DOHH2 (cell line): Measurements from ENCODE around the gene CYP26C1.

ENCODE experiments used
- H3F3A ChIP-seq: fragments of 200-600 bp; sonication (generic), shearing (Covaris generic); 2 replicates; pipeline ENCODE4 v1.6.0; 2016; ENCODE audit warnings: antibody characterized with exemption, mild to moderate bottlenecking; ENCODE audit not compliant: control insufficient read depth, insufficient read depth
- H3K27ac ChIP-seq: fragments of 200-600 bp; sonication (generic); 2 replicates; pipeline ENCODE4 v1.5.1; 2014; ENCODE audit warnings: low read depth, mild to moderate bottlenecking, low read length, moderate library complexity
- H3K27me3 ChIP-seq: fragments of 200-600 bp; sonication (generic); 2 replicates; pipeline ENCODE4 v1.6.1; 2014; ENCODE audit warnings: mild to moderate bottlenecking, low read length, mixed read lengths; ENCODE audit not compliant: control insufficient read depth
- H3K36me3 ChIP-seq: fragments of 200-600 bp; sonication (generic); 2 replicates; pipeline ENCODE4 v1.6.1; 2014; ENCODE audit warnings: mild to moderate bottlenecking, low read length, moderate library complexity, mixed read lengths; ENCODE audit not compliant: control insufficient read depth
- H3K4me1 ChIP-seq: fragments of 200-600 bp; sonication (generic); 2 replicates; pipeline ENCODE4 v1.6.1; 2014; ENCODE audit warnings: mild to moderate bottlenecking, low read length, mixed read lengths; ENCODE audit not compliant: control insufficient read depth
- H3K4me2 ChIP-seq: fragments of 200-600 bp; sonication (generic); 2 replicates; pipeline ENCODE4 v1.6.0; 2014; ENCODE audit warnings: mild to moderate bottlenecking, low read length, moderate library complexity
- H3K4me3 ChIP-seq: fragments of 200-600 bp; sonication (generic); 2 replicates; pipeline ENCODE4 v1.5.1; 2014; ENCODE audit warnings: mild to moderate bottlenecking, low read length, mixed read lengths
- H3K79me2 ChIP-seq: fragments of 200-600 bp; sonication (generic); 2 replicates; pipeline ENCODE4 v1.6.1; 2014; ENCODE audit warnings: mild to moderate bottlenecking, low read length, mixed read lengths; ENCODE audit not compliant: control insufficient read depth
- H3K9me2 ChIP-seq: fragments of 200-600 bp; sonication (generic); replicated peaks from 2 replicates; pipeline ENCODE4 v1.6.1; 2014; ENCODE audit warnings: mild to moderate bottlenecking, low read length, mixed read lengths; ENCODE audit not compliant: control insufficient read depth
- H3K9me3 ChIP-seq: fragments of 200-600 bp; sonication (generic); 2 replicates; pipeline ENCODE4 v1.6.1; 2014; ENCODE audit warnings: antibody characterized with exemption, low read length, mixed read lengths; ENCODE audit not compliant: control insufficient read depth, insufficient read depth
- H4K20me1 ChIP-seq: fragments of 200-600 bp; sonication (generic); 2 replicates; pipeline ENCODE4 v1.6.0; 2014; ENCODE audit warnings: low read depth, mild to moderate bottlenecking, antibody characterized with exemption, low read length, moderate library complexity; ENCODE audit not compliant: control insufficient read depth, insufficient read depth
- CTCF ChIP-seq: fragments of 200-600 bp; sonication (generic); IDR thresholded peaks from one replicate; pipeline ENCODE4 v1.5.1; 2014; ENCODE audit warnings: antibody characterized with exemption, mild to moderate bottlenecking, low read depth, low read length; ENCODE audit not compliant: poor library complexity, severe bottlenecking
- EZH2phosphoT487 ChIP-seq: fragments of 200-600 bp; sonication (generic); IDR thresholded peaks from 2 replicates; pipeline ENCODE4 v1.6.1; 2017; ENCODE audit warnings: borderline replicate concordance, mild to moderate bottlenecking, antibody characterized with exemption, low read length, moderate library complexity, mixed read lengths

CYP26C1 gene

GRCh38 chr10:93083743-93084539 lies 23.3 kb downstream of the CYP26C1 start:
- Histone ChIP-seq H3K9me3 (no peaks in the 10 kb centered on the region), H3K4me2 (no peak overlapping the region), H3K79me2 (no peaks in the 10 kb centered on the region), H3K4me3 (no peak overlapping the region), H3K4me1 (peaks cover 5% of the 10 kb centered on the region; the same call in 1 of the 2 replicates), H4K20me1 (no peaks in the 10 kb centered on the region), H3K27me3 (peaks cover 11% of the 10 kb centered on the region), H3F3A (no peaks in the 10 kb centered on the region), H3K27ac (no peak overlapping the region), H3K36me3 (no peaks in the 10 kb centered on the region), H3K9me2 (no peaks in the 10 kb centered on the region)
- TF ChIP-seq EZH2phosphoT487 (no peak), CTCF (no peak)

GRCh38 chr10:93085272-93085859 lies 24.8 kb downstream of the CYP26C1 start:
- H3K36me3 ChIP-seq, result no peaks in the 10 kb centered on the region
- TF ChIP-seq CTCF (no peak), EZH2phosphoT487 (no peak)
- H3K27ac ChIP-seq, result no peak overlapping the region
- H3K4me3 ChIP-seq, result no peak overlapping the region
- H3K9me2 ChIP-seq, result no peaks in the 10 kb centered on the region
- H3K27me3 ChIP-seq, result no peaks in the 10 kb centered on the region; the same call in 1 of the 2 replicates
- no peak overlapping the region for H3K4me2 ChIP-seq
- no peaks in the 10 kb centered on the region for H3F3A ChIP-seq
- no peaks in the 10 kb centered on the region for H3K9me3 ChIP-seq
- H3K79me2 ChIP-seq, result no peaks in the 10 kb centered on the region
- H3K4me1 ChIP-seq, result no peaks in the 10 kb centered on the region
- no peaks in the 10 kb centered on the region for H4K20me1 ChIP-seq

GRCh38 chr10:93086289-93086688 lies 25.7 kb downstream of the CYP26C1 start:
- no peak for TF ChIP-seq CTCF
- no peak for TF ChIP-seq EZH2phosphoT487
- H3K4me3 ChIP-seq, result no peak overlapping the region
- H3K9me3 ChIP-seq, result no peaks in the 10 kb centered on the region
- H3K79me2 ChIP-seq, result no peaks in the 10 kb centered on the region
- H3F3A ChIP-seq, result no peaks in the 10 kb centered on the region
- H3K27ac ChIP-seq, result no peak overlapping the region
- no peaks in the 10 kb centered on the region for H3K9me2 ChIP-seq
- no peaks in the 10 kb centered on the region for H3K36me3 ChIP-seq
- H3K4me1 ChIP-seq, result no peaks in the 10 kb centered on the region
- no peaks in the 10 kb centered on the region for H4K20me1 ChIP-seq
- no peak overlapping the region for H3K4me2 ChIP-seq
- H3K27me3 ChIP-seq, result no peaks in the 10 kb centered on the region; the same call in 1 of the 2 replicates
